ENCODE data around the gene TBC1D17.

Gene TBC1D17

GRCh38 chr19:49862391-49863253, 14.9 kb upstream of the TBC1D17 start:
- peak; percentile 59 for DNase-seq

- no peak for DNase-seq
These were observed 14.1 kb upstream of the TBC1D17 start for GRCh38 chr19:49863254-49863934.

GRCh38 chr19:49863935-49864320, 13.6 kb upstream of the TBC1D17 start:
- DNase-seq = no peak

- DNase-seq = no peak
These were observed 12.6 kb upstream of the TBC1D17 start for GRCh38 chr19:49864890-49865289.

- peak; percentile 96 for DNase-seq
These were observed 10.3 kb upstream of the TBC1D17 start, which contains the start of gene PNKP for GRCh38 chr19:49866933-49867782. Gene PNKP (minus strand): TSS chr19:49867576. CDS start chr19:49867204, 372 bp downstream.

GRCh38 chr19:49869009-49869483, 8.5 kb upstream of the TBC1D17 start:
- no peak for DNase-seq

- peak; percentile 100 for DNase-seq
These were observed 7.8 kb upstream of the TBC1D17 start for GRCh38 chr19:49869484-49870308.

- peak; percentile 70 for DNase-seq
These were observed 7.1 kb upstream of the TBC1D17 start for GRCh38 chr19:49870309-49870901.

- DNase-seq = no peak
These were observed 6.0 kb upstream of the TBC1D17 start for GRCh38 chr19:49871349-49871985.

GRCh38 chr19:49872245-49873128, 5.0 kb upstream of the TBC1D17 start:
- DNase-seq = peak; percentile 64

- no peak for DNase-seq
These were observed 4.4 kb upstream of the TBC1D17 start for GRCh38 chr19:49873129-49873521.

- no peak for DNase-seq
These were observed 3.7 kb upstream of the TBC1D17 start for GRCh38 chr19:49873834-49874233.

GRCh38 chr19:49874503-49875157, 2.9 kb upstream of the TBC1D17 start:
- DNase-seq = no peak

- no peak for DNase-seq
These were observed 2.3 kb upstream of the TBC1D17 start for GRCh38 chr19:49875177-49875576.

GRCh38 chr19:49875857-49876421, 1.6 kb upstream of the TBC1D17 start:
- peak; percentile 80 for DNase-seq

GRCh38 chr19:49876422-49877019, 981 bp upstream of the TBC1D17 start:
- DNase-seq = peak; percentile 99

GRCh38 chr19:49877879-49878743, 609 bp downstream of the TBC1D17 start:
- peak; percentile 99 for DNase-seq

GRCh38 chr19:49878744-49879070, 1.2 kb downstream of the TBC1D17 start:
- no peak for DNase-seq

Data from hematopoietic multipotent progenitor cell treated with erythropoietin and hydrocortisone succinate and interleukin-3 and kit ligand, for 6 days (in vitro differentiated cells).